ENCODE data around the gene CSNK1G3.

- TF ChIP-seq POLR2A (IDR thresholded peaks at IDR 0.05) (no peak), CTCF (IDR thresholded peaks at IDR 0.05) (no peak)
These were observed 16.1 kb downstream of the CSNK1G3 start for GRCh38 chr5:123528065-123528464.

Data from testis (tissue), 2 donors.